ENCODE data around the gene NTM.

Gene NTM

DNA sequence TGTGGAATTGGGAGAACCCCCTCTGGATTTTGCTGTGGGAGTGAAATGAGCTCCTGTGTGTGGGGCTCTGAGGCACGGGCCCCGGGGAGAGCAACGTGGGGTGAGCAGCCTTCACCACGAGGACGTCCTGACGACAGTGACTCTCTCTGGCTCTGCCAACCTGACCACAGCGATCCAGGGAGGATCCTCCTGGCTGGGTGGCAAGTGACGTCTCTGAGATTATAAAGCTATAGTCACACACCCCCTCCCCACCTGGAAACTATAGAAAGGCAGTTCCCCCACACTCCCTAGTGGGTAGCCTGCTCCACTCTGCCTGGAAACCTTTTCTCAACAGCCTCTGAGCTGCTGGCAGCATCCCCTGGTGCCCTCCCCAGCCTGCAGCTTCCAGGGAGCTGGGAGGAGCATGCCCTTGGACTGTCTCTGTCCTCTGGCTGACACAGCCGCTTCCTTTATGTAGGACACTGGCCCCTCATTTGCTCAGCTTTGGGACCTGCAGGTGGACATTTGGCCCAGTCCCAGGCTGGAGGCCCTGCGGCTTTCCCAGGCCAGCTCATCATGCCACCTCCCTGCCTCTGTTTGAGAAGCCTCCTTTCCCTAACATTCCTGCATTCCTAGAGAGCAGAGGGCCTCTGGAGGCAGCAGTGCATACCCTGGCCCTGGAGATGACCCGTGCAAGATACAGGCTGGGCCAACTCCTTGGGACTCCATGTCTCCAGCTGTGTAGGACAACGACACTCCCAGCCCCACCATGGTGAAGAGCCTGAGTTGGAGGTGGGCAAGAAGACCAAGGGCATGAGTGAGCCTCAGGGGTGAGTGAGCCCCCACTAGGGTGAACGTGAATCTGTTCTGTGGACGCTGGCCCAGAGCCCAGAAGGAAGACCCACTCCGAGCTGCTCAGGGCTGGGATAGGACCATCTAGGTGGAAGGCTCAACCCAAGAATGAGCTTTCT lies 314.0 kb downstream of the NTM start:
- in situ Hi-C loops (cut with HindIII; ENCODE audit: low sequenced_read_pairs): no loop called here
- no peak for DNase-seq (ENCODE audit: low read depth, low spot score)

DNA sequence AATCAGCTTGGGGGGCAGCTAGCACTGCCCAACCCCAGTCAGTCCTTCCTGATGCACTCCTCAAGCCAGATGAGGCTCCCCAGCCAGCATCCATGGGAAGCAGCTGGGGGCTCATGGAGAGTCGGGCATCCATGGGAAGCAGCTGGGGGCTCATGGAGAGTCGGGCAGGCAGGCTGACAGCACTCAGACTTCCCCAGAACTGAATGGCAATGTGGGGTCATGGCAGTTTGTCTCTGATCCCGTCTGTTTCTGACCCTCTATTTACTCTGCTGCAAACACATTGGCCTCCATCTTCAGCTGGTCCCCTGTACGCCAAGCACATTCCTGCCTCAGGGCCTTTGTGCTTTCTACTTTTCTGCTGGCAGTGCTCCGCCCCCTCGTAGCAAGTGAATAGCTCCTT lies 314.8 kb downstream of the NTM start:
- no peak for DNase-seq (ENCODE audit: low read depth, low spot score)
- TF ChIP-seq, protein P1, sequence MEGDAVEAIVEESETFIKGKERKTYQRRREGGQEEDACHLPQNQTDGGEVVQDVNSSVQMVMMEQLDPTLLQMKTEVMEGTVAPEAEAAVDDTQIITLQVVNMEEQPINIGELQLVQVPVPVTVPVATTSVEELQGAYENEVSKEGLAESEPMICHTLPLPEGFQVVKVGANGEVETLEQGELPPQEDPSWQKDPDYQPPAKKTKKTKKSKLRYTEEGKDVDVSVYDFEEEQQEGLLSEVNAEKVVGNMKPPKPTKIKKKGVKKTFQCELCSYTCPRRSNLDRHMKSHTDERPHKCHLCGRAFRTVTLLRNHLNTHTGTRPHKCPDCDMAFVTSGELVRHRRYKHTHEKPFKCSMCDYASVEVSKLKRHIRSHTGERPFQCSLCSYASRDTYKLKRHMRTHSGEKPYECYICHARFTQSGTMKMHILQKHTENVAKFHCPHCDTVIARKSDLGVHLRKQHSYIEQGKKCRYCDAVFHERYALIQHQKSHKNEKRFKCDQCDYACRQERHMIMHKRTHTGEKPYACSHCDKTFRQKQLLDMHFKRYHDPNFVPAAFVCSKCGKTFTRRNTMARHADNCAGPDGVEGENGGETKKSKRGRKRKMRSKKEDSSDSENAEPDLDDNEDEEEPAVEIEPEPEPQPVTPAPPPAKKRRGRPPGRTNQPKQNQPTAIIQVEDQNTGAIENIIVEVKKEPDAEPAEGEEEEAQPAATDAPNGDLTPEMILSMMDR (IDR thresholded peaks at IDR 0.05; ENCODE audit: low read depth, low read length): no peak
- no peak overlapping the region for H3K4me3 ChIP-seq (ENCODE audit: low read depth, low read length)
- in situ Hi-C loops (cut with HindIII; ENCODE audit: low sequenced_read_pairs): no loop called here

More for the DNA sequence above, 314.0 kb downstream of the NTM start:
- TF ChIP-seq, protein P1 (IDR thresholded peaks at IDR 0.05; ENCODE audit: low read depth, low read length): no peak
- no peak overlapping the region for H3K4me3 ChIP-seq (ENCODE audit: low read depth, low read length)

DNA sequence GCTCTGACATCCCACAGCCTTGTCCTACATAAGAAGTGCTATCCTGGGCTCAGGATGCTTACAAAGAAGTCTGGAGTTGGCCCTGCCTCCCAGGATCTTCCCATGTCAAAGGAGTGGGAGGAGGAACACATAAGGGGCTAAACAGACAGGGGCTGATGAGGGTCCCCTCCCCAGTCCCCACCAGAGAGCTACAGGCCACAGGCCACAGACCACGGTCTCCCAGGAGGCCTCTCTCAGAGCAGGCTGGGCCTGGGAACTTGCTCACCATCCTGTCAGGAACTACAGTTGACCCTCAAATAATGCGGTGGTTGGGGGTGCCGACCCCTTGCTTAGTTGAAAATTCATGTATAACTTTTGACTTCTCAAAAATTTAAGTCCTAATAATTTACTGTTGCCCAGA lies 315.5 kb downstream of the NTM start:
- no peak overlapping the region for H3K4me3 ChIP-seq (ENCODE audit: low read depth, low read length)
- TF ChIP-seq, protein P1 (IDR thresholded peaks at IDR 0.05; ENCODE audit: low read depth, low read length): no peak
- in situ Hi-C loops (cut with HindIII; ENCODE audit: low sequenced_read_pairs): no loop called here
- no peak for DNase-seq (ENCODE audit: low read depth, low spot score)

DNA sequence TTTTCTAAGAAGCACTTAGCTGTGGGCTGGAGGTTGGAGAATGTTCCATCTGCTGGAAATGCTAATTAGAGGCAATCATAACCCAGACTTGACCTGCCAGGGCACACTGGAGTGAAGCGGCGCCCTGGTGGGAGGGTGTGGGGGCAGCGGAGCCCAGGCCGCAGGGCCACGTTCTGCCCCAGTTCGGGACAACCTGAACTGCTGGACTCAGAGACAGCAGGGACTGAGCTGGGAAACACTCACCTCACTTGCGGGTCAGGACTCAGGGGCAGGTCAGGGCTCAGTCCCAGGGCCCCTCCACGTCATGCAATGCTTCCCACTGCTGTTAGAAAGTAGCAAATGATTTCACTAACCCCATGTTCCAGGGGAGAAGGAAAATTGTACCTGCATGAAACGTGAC lies 316.4 kb downstream of the NTM start:
- in situ Hi-C loops (cut with HindIII; ENCODE audit: low sequenced_read_pairs): no loop called here
- DNase-seq (ENCODE audit: low read depth, low spot score): no peak
- no peak overlapping the region for H3K4me3 ChIP-seq (ENCODE audit: low read depth, low read length)
- TF ChIP-seq, protein P1 (IDR thresholded peaks at IDR 0.05; ENCODE audit: low read depth, low read length): no peak

DNA sequence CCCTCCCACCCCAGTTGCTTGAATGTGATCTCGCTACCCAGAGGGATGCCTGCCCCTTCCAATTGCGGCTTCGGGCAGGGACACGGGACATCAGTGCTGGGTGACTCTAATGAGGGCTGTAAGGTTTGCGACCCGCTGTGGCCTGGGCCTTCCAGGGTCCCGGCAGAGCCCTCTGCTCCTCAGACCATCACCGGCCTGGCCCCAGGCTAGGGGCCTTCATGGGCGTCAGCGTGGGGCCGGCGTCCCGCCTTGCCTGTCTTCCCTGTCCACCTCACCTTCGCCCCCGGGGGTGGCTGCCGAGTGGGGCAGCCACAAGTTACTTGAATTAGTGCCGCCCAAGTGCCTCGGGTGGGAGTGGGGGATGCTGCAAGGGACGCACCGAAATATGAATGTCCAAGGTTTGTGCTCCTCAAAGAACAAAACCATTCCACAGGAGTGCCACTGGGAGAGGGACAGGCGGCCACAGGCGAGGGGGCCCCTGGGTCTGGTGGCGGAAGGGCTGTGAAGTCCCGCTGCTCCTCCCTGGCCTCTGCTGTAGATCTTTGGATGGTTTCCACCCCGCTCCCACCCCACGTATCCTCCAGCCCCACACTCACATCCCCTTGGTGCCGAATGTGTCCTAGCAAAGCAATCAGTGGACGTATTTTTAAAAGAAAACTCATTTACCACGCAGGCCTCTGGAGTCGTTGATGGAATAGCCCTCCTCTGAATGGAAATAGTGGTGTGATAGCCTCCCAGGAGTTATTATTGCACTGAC lies 317.1 kb downstream of the NTM start:
- no peak overlapping the region for H3K4me3 ChIP-seq (ENCODE audit: low read depth, low read length)
- DNase-seq (ENCODE audit: low read depth, low spot score): no peak
- TF ChIP-seq, protein P1 (IDR thresholded peaks at IDR 0.05; ENCODE audit: low read depth, low read length): no peak
- in situ Hi-C loops (cut with HindIII; ENCODE audit: low sequenced_read_pairs): no loop called here

DNA sequence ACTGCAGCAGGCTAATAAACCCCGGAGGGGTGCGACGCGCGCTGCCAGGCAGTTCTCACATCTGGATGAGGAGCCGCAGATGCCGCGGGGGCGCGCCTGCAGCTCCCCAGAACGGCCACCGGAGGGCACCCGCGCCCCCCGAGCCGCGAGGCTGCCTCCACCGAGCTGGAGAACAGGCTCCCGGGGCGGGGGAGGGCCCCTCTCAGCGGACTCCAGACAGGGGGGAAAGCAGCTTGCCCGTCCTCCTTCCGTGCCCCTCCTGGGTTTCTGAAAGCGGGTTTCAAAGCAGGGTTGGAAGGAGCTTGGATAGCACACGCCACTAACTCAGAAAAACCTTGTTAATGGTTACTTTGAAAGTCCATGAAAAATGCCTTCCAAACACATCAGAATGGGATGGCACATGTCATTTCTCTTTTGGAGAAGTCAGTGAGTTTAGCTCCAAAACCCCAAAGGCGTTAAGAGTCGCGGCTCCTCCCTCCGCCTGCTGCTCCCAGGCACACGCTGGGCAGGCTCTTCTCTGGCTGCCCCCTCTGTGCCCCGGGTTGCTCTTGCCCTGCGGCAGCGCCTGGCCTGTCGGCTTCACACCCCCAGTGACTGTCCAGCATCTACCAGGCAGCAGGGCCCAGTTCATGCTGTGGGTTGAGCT lies 317.8 kb downstream of the NTM start:
- DNase-seq (ENCODE audit: low read depth, low spot score): peak; percentile 59
- in situ Hi-C loops (cut with HindIII; ENCODE audit: low sequenced_read_pairs): no loop called here
- H3K4me3 ChIP-seq (ENCODE audit: low read depth, low read length): peak overlapping the region; percentile 20
- TF ChIP-seq, protein P1 (IDR thresholded peaks at IDR 0.05; ENCODE audit: low read depth, low read length): peak; percentile 85

All from astrocyte of the spinal cord (primary cell).